ENCODE results near the gene JAML.

DNA sequence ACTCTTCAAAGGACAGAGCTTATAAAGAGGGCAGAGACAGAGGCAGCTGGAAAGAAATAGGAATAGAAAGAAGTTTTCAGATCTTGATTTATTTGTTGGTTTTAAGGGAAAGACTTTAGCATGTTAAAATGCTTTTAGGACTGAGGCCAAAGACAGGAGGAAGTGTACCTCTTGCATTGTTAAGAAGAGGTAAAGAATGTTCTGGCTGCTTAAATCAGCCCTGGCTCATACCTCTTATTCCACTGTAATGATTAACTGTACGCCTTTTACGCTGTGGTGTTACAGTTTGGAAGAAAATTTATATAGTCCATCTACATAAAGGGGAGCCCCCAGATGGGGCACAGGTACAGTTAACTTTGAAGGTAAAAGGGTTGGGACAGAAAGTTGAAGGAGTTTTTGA is 49.4 kb upstream of the JAML start:
- TF ChIP-seq CTCF (conservative IDR thresholded peaks at IDR 0.05; ENCODE audit: low read length) = no peak
- no peak for TF ChIP-seq EZH2phosphoT487 (IDR thresholded peaks at IDR 0.05; ENCODE audit: borderline replicate concordance)
